Stimulated activated naive CD8-positive, alpha-beta T cell treated with anti-CD3 and anti-CD28 coated beads, Interleukin-15, amount 100 ng/mL, for 72 hours (primary cell): ENCODE measurements around the gene SLC2A2.

Experiments used
- ATAC-seq: fragments of 150-1000 bp; cut with Tn5 transposase; 2 replicates; pipeline ENCODE4 v1.10.0; 2021; ENCODE audit warnings: mild to moderate bottlenecking, moderate library complexity
- DNase-seq, 2 donors: peaks; one replicate each; pipeline ENCODE4 v3.0.0; 2021 to 2022
- H3K27ac Mint-ChIP-seq, 2 donors: one replicate each; pipeline ENCODE4 v1.8.0; 2022; ENCODE audit warnings: mild to moderate bottlenecking in 2 of 2, mixed read lengths in 2 of 2, moderate library complexity in 2 of 2
- H3K27me3 Mint-ChIP-seq: one replicate; pipeline ENCODE4 v1.8.0; 2022; ENCODE audit warnings: mixed read lengths
- H3K4me1 Mint-ChIP-seq: one replicate; pipeline ENCODE4 v1.8.0; 2022; ENCODE audit warnings: mild to moderate bottlenecking, mixed read lengths
- H3K4me3 Mint-ChIP-seq, 2 donors: one replicate each; pipeline ENCODE4 v1.8.0; 2022; ENCODE audit warnings: mild to moderate bottlenecking in 2 of 2, mixed read lengths in 2 of 2, moderate library complexity in 1 of 2
- H3K9me3 Mint-ChIP-seq, 2 donors: one replicate each; pipeline ENCODE4 v1.8.0; 2022; ENCODE audit warnings: mixed read lengths in 2 of 2

Gene SLC2A2

GRCh38 chr3:171005648-171006047, 20.9 kb downstream of the SLC2A2 start:
- peaks cover 7% of the 10 kb centered on the region for H3K27me3 Mint-ChIP-seq
- ATAC-seq (no peak), DNase-seq (no peak)
- H3K4me1 Mint-ChIP-seq, result no peaks in the 10 kb centered on the region
- H3K27ac Mint-ChIP-seq, result no peak overlapping the region
- H3K4me3 Mint-ChIP-seq, result no peak overlapping the region
- no peaks in the 10 kb centered on the region for H3K9me3 Mint-ChIP-seq

- H3K9me3 Mint-ChIP-seq, result no peaks in the 10 kb centered on the region
- no peak for ATAC-seq
- H3K27me3 Mint-ChIP-seq, result no peaks in the 10 kb centered on the region
- DNase-seq, result no peak
- H3K4me3 Mint-ChIP-seq, result no peak overlapping the region
- H3K4me1 Mint-ChIP-seq, result no peaks in the 10 kb centered on the region
- H3K27ac Mint-ChIP-seq, result no peak overlapping the region
These were observed 24.4 kb downstream of the SLC2A2 start for GRCh38 chr3:171001957-171002694.

- Mint-ChIP-seq H3K4me3 (no peak overlapping the region), H3K27me3 (no peaks in the 10 kb centered on the region), H3K27ac (no peak overlapping the region), H3K4me1 (no peaks in the 10 kb centered on the region), H3K9me3 (no peaks in the 10 kb centered on the region)
- DNase-seq, result no peak
- no peak for ATAC-seq
These were observed 25.1 kb downstream of the SLC2A2 start for GRCh38 chr3:171001250-171001893.

- H3K4me1 Mint-ChIP-seq, result no peaks in the 10 kb centered on the region
- H3K27me3 Mint-ChIP-seq, result no peaks in the 10 kb centered on the region
- no peak overlapping the region for H3K27ac Mint-ChIP-seq
- DNase-seq (no peak), ATAC-seq (no peak)
- H3K4me3 Mint-ChIP-seq, result no peak overlapping the region
- no peaks in the 10 kb centered on the region for H3K9me3 Mint-ChIP-seq
These were observed 26.2 kb downstream of the SLC2A2 start for GRCh38 chr3:171000281-171000680.

GRCh38 chr3:170999737-171000242, 26.7 kb downstream of the SLC2A2 start:
- no peak for DNase-seq
- no peak for ATAC-seq
- H3K27me3 Mint-ChIP-seq, result no peaks in the 10 kb centered on the region
- no peaks in the 10 kb centered on the region for H3K9me3 Mint-ChIP-seq
- H3K27ac Mint-ChIP-seq, result no peak overlapping the region
- no peak overlapping the region for H3K4me3 Mint-ChIP-seq
- no peaks in the 10 kb centered on the region for H3K4me1 Mint-ChIP-seq

GRCh38 chr3:170997961-170998913, 28.3 kb downstream of the SLC2A2 start:
- H3K27ac Mint-ChIP-seq, result no peak overlapping the region
- no peaks in the 10 kb centered on the region for H3K27me3 Mint-ChIP-seq
- no peak overlapping the region for H3K4me3 Mint-ChIP-seq
- H3K4me1 Mint-ChIP-seq, result no peaks in the 10 kb centered on the region
- ATAC-seq (no peak), DNase-seq (no peak)
- no peaks in the 10 kb centered on the region for H3K9me3 Mint-ChIP-seq

GRCh38 chr3:170992854-170993253, 33.7 kb downstream of the SLC2A2 start:
- DNase-seq, result no peak
- H3K9me3 Mint-ChIP-seq, result no peaks in the 10 kb centered on the region
- peaks cover 14% of the 10 kb centered on the region for H3K27me3 Mint-ChIP-seq
- H3K27ac Mint-ChIP-seq, result peak overlapping the region in 1 of 2 donors; percentile 6
- H3K4me3 Mint-ChIP-seq, result no peak overlapping the region
- no peak for ATAC-seq
- no peaks in the 10 kb centered on the region for H3K4me1 Mint-ChIP-seq

- H3K27me3 Mint-ChIP-seq, result peaks cover 21% of the 10 kb centered on the region
- ATAC-seq (no peak), DNase-seq (no peak)
- H3K4me3 Mint-ChIP-seq, result no peak overlapping the region
- no peaks in the 10 kb centered on the region for H3K4me1 Mint-ChIP-seq
- H3K27ac Mint-ChIP-seq, result no peak overlapping the region
- H3K9me3 Mint-ChIP-seq, result no peaks in the 10 kb centered on the region
These were observed 34.9 kb downstream of the SLC2A2 start for GRCh38 chr3:170991664-170992063.

GRCh38 chr3:170989100-170989648, 37.3 kb downstream of the SLC2A2 start:
- H3K9me3 Mint-ChIP-seq, result no peaks in the 10 kb centered on the region

GRCh38 chr3:170988378-170988777, 38.1 kb downstream of the SLC2A2 start:
- DNase-seq (no peak), ATAC-seq (no peak)
- Mint-ChIP-seq H3K4me1 (no peaks in the 10 kb centered on the region), H3K27ac (no peak overlapping the region), H3K9me3 (no peaks in the 10 kb centered on the region), H3K27me3 (peaks cover 25% of the 10 kb centered on the region), H3K4me3 (no peak overlapping the region)

More at GRCh38 chr3:170989100-170989648, 37.3 kb downstream of the SLC2A2 start:
- Mint-ChIP-seq H3K27me3 (peaks cover 25% of the 10 kb centered on the region), H3K27ac (no peak overlapping the region), H3K4me3 (no peak overlapping the region), H3K4me1 (no peaks in the 10 kb centered on the region)
- ATAC-seq (no peak), DNase-seq (no peak)

GRCh38 chr3:170985304-170985703, 41.2 kb downstream of the SLC2A2 start:
- ATAC-seq, result no peak
- DNase-seq, result no peak
- Mint-ChIP-seq H3K4me1 (no peaks in the 10 kb centered on the region), H3K27ac (no peak overlapping the region), H3K4me3 (no peak overlapping the region), H3K27me3 (peaks cover 23% of the 10 kb centered on the region), H3K9me3 (no peaks in the 10 kb centered on the region)

GRCh38 chr3:170982733-170983132, 43.8 kb downstream of the SLC2A2 start:
- Mint-ChIP-seq H3K9me3 (no peaks in the 10 kb centered on the region), H3K27me3 (peaks cover 12% of the 10 kb centered on the region), H3K4me1 (no peaks in the 10 kb centered on the region), H3K27ac (no peak overlapping the region), H3K4me3 (no peak overlapping the region)
- ATAC-seq (no peak), DNase-seq (no peak)

- DNase-seq (no peak), ATAC-seq (no peak)
- H3K9me3 Mint-ChIP-seq, result no peaks in the 10 kb centered on the region
- H3K27me3 Mint-ChIP-seq, result peaks cover 11% of the 10 kb centered on the region
- no peak overlapping the region for H3K27ac Mint-ChIP-seq
- H3K4me1 Mint-ChIP-seq, result no peaks in the 10 kb centered on the region
- H3K4me3 Mint-ChIP-seq, result no peak overlapping the region
These were observed 46.1 kb downstream of the SLC2A2 start for GRCh38 chr3:170980399-170980798.

GRCh38 chr3:170977949-170978745, 48.4 kb downstream of the SLC2A2 start:
- Mint-ChIP-seq H3K4me1 (no peaks in the 10 kb centered on the region), H3K27ac (no peak overlapping the region), H3K9me3 (no peaks in the 10 kb centered on the region), H3K4me3 (no peak overlapping the region), H3K27me3 (peaks cover 27% of the 10 kb centered on the region)
- ATAC-seq (no peak), DNase-seq (no peak)

- Mint-ChIP-seq H3K27me3 (peaks cover 44% of the 10 kb centered on the region), H3K27ac (no peak overlapping the region), H3K4me1 (no peaks in the 10 kb centered on the region), H3K9me3 (no peaks in the 10 kb centered on the region), H3K4me3 (no peak overlapping the region)
- no peak for ATAC-seq
- DNase-seq, result no peak
These were observed 50.4 kb downstream of the SLC2A2 start for GRCh38 chr3:170976190-170976519.
